Activated B cell treated with CpG ODN at 0.5 μM for 24 hours (primary cell): ENCODE data around the gene HEXIM2. TPM values are rescaled to one million over a fixed set of nuclear protein-coding genes. Genes with fewer than 3 reads are reported as not detected.
A peak's percentile ranks its signal among the peaks of the same experiment; 100 is the strongest.
"Not testable (repeated sequence)": the region's sequence is repeated elsewhere in the genome, so short reads cannot be mapped to it uniquely, and the experiment has no call there.

Experiments used
- ATAC-seq: fragments of 200-7000 bp; cut with Tn5 transposase; one replicate; pipeline ENCODE4 v1.10.0; 2021; ENCODE audit warnings: low read depth, mild to moderate bottlenecking, moderate library complexity
- CTCF ChIA-PET: fragments of 350-600 bp; sonication (Branson Sonifier 250); formaldehyde crosslinking; loops from one replicate; lab custom pipeline; 2021; ENCODE audit warnings: antibody characterized with exemption; lab: Charles Lee
- POLR2A ChIA-PET: fragments of 350-600 bp; sonication (Branson Sonifier 250); formaldehyde crosslinking; loops from one replicate; lab custom pipeline; 2021; ENCODE audit warnings: antibody characterized with exemption; lab: Charles Lee
- DNase-seq: peaks from one replicate; pipeline ENCODE4 v3.0.0; 2022
- H3K27ac Mint-ChIP-seq: one replicate; pipeline ENCODE4 v1.8.0; 2020; ENCODE audit warnings: mixed read lengths
- H3K27me3 Mint-ChIP-seq: one replicate; pipeline ENCODE4 v1.8.0; 2021; ENCODE audit warnings: mixed read lengths
- H3K36me3 Mint-ChIP-seq: one replicate; pipeline ENCODE4 v1.8.0; 2021; ENCODE audit warnings: low read depth, mixed read lengths
- H3K4me1 Mint-ChIP-seq: one replicate; pipeline ENCODE4 v1.8.0; 2021; ENCODE audit warnings: mixed read lengths
- H3K4me3 Mint-ChIP-seq: one replicate; pipeline ENCODE4 v1.8.0; 2020; ENCODE audit warnings: mild to moderate bottlenecking, mixed read lengths
- H3K9me3 Mint-ChIP-seq: one replicate; pipeline ENCODE4 v1.8.0; 2020; ENCODE audit warnings: mixed read lengths
- intact Hi-C: fragments of 100-400 bp; cut with micrococcal nuclease; formaldehyde crosslinking; loops from one replicate; pipeline ENCODE4 v1.15.1; 2024
- total RNA-seq: library from RNA; stranded (reverse); gene quantifications from 2 replicates; pipeline ENCODE4 v1.2.3, GENCODE V29; 2022
- TF ChIP-seq, protein P1 (sequence below): fragments of 200-600 bp; IDR thresholded peaks from one replicate; pipeline ENCODE4 v1.8.0; 2022; ENCODE audit warnings: antibody characterized with exemption, mild to moderate bottlenecking

The HEXIM2 gene
- total RNA-seq, 1 donor from 2014 or later: 11.1 TPM

DNA sequence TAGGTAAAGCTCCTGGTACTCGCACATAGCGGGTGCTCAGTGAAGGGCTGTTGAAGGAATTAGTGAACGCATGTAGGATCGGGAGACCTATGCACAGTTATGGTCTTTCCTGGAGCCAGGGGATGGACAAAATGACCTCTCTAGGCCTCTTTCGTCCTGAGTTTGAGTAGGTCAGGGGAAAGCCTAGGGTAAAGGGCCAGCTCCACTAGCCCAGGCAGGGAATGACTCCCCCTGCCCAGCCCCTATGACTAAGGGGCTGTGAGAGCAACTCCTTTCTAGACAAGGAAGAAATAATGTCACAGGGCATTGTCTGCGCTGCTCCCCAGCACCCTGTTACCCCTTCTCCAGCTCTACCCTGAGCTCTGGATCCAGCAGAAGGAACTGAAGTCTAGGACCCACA lies 35.4 kb downstream of the HEXIM2 start:
- Mint-ChIP-seq H3K27me3 (no peaks in the 10 kb centered on the region), H3K36me3 (no peaks in the 10 kb centered on the region), H3K27ac (no peak overlapping the region), H3K9me3 (no peaks in the 10 kb centered on the region), H3K4me3 (no peak overlapping the region), H3K4me1 (peaks cover 4% of the 10 kb centered on the region)
- CTCF ChIA-PET: interaction anchor here (0.6 to 6.7 kb wide), 26 partner anchors 9 to 277 kb away, joined by 3 to 161 read pairs (median 5); partner anchors contain the start of genes ACBD4, HEXIM1, HEXIM2 and PLCD3
- TF ChIP-seq, protein P1, sequence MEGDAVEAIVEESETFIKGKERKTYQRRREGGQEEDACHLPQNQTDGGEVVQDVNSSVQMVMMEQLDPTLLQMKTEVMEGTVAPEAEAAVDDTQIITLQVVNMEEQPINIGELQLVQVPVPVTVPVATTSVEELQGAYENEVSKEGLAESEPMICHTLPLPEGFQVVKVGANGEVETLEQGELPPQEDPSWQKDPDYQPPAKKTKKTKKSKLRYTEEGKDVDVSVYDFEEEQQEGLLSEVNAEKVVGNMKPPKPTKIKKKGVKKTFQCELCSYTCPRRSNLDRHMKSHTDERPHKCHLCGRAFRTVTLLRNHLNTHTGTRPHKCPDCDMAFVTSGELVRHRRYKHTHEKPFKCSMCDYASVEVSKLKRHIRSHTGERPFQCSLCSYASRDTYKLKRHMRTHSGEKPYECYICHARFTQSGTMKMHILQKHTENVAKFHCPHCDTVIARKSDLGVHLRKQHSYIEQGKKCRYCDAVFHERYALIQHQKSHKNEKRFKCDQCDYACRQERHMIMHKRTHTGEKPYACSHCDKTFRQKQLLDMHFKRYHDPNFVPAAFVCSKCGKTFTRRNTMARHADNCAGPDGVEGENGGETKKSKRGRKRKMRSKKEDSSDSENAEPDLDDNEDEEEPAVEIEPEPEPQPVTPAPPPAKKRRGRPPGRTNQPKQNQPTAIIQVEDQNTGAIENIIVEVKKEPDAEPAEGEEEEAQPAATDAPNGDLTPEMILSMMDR: no peak
- intact Hi-C loops: loop anchor here (1.0 to 5.0 kb wide), 5 partner anchors 48 to 420 kb away; partner anchors contain the start of gene ACBD4
- ATAC-seq (no peak), DNase-seq (no peak)
- POLR2A ChIA-PET: interaction anchor here (0.7 to 2.4 kb wide), 5 partner anchors 26 to 62 kb away, joined by 3 to 46 read pairs (median 6); partner anchors contain the start of genes ACBD4 and HEXIM1

DNA sequence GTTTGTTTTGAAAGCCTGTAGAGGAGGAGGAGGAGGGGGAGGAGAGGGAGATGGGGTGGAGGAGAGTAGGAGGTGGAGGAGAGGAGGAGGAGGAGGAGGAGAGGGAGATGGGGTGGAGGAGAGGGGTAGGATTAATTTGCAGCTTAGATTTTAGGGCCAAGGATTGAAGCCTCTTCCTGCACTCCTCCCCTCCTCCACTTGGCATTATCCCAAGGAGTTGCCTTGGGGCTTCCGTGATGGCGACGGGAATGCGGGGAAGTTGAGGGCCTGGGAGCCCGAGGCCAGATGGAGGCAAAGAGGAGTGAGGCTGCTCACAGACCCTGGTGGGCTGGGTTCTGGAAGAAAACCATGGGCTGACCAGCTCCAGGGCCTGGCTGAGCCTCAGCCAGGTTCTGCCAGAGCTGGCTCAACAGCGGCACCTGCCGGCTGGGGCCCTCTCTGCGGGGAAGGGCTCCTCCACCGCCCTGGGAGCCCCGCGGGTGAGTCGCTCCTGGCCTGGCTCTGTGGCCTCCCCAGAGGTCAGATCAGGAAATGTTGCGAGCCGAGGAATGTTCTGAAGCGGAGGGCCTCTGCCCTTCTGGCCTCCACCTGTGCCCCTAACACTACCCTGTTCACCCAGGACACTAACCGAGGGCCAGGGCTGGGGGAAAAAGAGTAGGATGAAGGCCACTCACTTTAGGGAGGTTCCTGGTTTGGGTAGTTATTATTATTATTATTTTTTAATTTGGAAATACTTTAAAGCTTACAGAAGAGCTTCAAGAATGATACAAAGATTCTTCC lies 36.1 kb downstream of the HEXIM2 start:
- TF ChIP-seq, protein P1: no peak
- POLR2A ChIA-PET: interaction anchor here (0.5 to 2.4 kb wide), 7 partner anchors 25 to 1068 kb away, joined by 3 to 46 read pairs (median 4); partner anchors contain the start of genes ACBD4, HEXIM1 and HEXIM2
- H3K4me3 Mint-ChIP-seq: no peak overlapping the region
- CTCF ChIA-PET: interaction anchor here (0.6 to 6.7 kb wide), 27 partner anchors 9 to 278 kb away, joined by 3 to 161 read pairs (median 5); partner anchors contain the start of genes ACBD4, HEXIM1, HEXIM2 and PLCD3
- DNase-seq: peak; percentile 91
- H3K36me3 Mint-ChIP-seq: no peaks in the 10 kb centered on the region
- H3K9me3 Mint-ChIP-seq: no peaks in the 10 kb centered on the region
- peak; percentile 100 for ATAC-seq
- intact Hi-C loops: loop anchor here (1.0 to 5.0 kb wide), 5 partner anchors 48 to 420 kb away; partner anchors contain the start of gene ACBD4
- peaks cover 4% of the 10 kb centered on the region for H3K4me1 Mint-ChIP-seq
- no peak overlapping the region for H3K27ac Mint-ChIP-seq
- no peaks in the 10 kb centered on the region for H3K27me3 Mint-ChIP-seq

DNA sequence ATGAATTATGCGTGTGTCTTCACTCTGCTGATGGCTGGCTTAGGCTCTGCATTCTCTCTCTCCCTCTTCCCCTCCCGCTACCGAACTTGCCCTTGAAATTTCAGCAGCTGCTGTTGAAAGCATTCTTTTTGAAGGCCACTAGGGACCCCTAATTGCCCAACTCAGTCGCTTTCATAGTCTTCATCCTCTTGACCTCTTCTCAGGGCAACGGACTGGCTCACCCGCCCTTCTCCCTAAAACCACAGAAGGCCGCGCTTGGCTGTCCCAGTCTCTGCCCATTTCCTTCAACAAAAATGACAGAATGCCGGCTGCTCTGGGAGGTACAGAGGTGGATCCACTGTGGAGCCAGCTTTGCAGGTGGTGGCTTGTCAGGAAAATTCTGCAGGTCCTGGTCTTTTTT lies 39.0 kb downstream of the HEXIM2 start:
- Mint-ChIP-seq H3K4me1 (peaks cover 4% of the 10 kb centered on the region), H3K36me3 (no peaks in the 10 kb centered on the region), H3K9me3 (no peaks in the 10 kb centered on the region), H3K27ac (no peak overlapping the region), H3K27me3 (no peaks in the 10 kb centered on the region), H3K4me3 (no peak overlapping the region)
- POLR2A ChIA-PET: interaction anchor here (0.6 to 0.9 kb wide), 3 partner anchors 8 to 157 kb away, joined by 3 to 5 read pairs (median 4); no protein-coding TSS in a partner anchor
- intact Hi-C loops: no loop called here
- no peak for DNase-seq
- no peak for ATAC-seq
- CTCF ChIA-PET: interaction anchor here (1.4 to 6.7 kb wide), 3 partner anchors 51 to 66 kb away, joined by 4 to 161 read pairs (median 9); partner anchors contain the start of genes ACBD4 and PLCD3
- TF ChIP-seq, protein P1: no peak

DNA sequence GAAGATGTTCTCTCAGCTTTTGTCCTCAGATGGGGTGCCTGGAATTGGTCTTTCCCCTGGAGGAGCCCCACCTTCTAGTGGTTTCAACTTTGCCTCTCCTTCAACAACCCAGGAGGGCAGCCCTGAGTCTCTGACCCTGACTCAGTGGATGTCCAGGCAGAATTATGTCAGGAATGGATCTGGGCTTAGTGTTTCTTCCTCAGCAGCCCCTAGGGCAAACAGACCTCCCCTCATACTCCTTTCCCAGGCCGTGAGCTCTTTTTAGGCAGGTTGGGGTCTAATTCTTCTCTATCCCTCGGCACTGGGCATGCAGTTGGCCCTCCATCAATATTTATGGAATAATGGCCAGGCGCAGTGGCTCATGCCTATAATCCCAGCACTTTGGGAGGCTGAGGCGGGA lies 39.8 kb downstream of the HEXIM2 start:
- TF ChIP-seq, protein P1: no peak
- no peaks in the 10 kb centered on the region for H3K9me3 Mint-ChIP-seq
- H3K4me3 Mint-ChIP-seq: no peak overlapping the region
- CTCF ChIA-PET: interaction anchor here (1.4 to 1.9 kb wide), 2 partner anchors 52 to 66 kb away, joined by 4 to 9 read pairs; partner anchors contain the start of gene ACBD4
- no peak for ATAC-seq
- H3K4me1 Mint-ChIP-seq: peaks cover 4% of the 10 kb centered on the region
- H3K27ac Mint-ChIP-seq: no peak overlapping the region
- no peaks in the 10 kb centered on the region for H3K27me3 Mint-ChIP-seq
- intact Hi-C loops: no loop called here
- H3K36me3 Mint-ChIP-seq: no peaks in the 10 kb centered on the region
- POLR2A ChIA-PET: interaction anchor here (0.9 kb wide), 1 partner anchor 52 kb away, joined by 3 read pairs; no protein-coding TSS in a partner anchor
- no peak for DNase-seq

DNA sequence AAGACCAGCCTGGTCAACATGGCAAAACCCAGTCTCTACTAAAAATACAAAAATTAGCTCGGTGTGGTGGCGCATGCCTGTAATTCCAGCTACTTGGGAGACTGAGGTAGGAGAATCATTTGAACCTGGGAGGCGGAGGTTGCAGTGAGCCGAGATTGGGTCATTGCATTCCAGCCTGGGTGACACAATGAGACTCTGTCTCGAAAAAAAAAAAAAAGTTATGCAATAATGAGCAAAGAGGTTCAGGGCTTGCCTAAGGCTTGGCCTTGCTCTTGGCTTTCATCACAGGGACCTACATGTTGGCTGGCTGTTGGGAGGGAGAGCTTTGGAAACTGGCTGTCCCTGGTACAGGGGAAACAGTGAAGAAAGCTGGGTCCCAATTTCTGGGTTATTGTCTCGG lies 40.2 kb downstream of the HEXIM2 start:
- DNase-seq, intact Hi-C loops, POLR2A ChIA-PET, H3K27me3 Mint-ChIP-seq, H3K27ac Mint-ChIP-seq, H3K4me3 Mint-ChIP-seq, H3K9me3 Mint-ChIP-seq, ATAC-seq, H3K4me1 Mint-ChIP-seq, H3K36me3 Mint-ChIP-seq: not testable (repeated sequence)
- CTCF ChIA-PET: interaction anchor here (1.9 kb wide), 1 partner anchor 66 kb away, joined by 9 read pairs; the partner anchor contains the start of gene ACBD4
